Stimulated activated CD4-positive, alpha-beta T cell treated with anti-CD3 and anti-CD28 coated beads, TNF-alpha, amount 100 ng/mL, for 1 hour (primary cell): ENCODE results near the gene CLIC4.
"Not testable (repeated sequence)": the region's sequence is repeated elsewhere in the genome, so short reads cannot be mapped to it uniquely, and the experiment has no call there.

Source experiments
- DNase-seq, 3 donors: peaks; one replicate each; pipeline ENCODE4 v3.0.0-alpha.2; 2020; ENCODE audit warnings: low read depth in 3 of 3, low spot score in 1 of 3

Gene CLIC4

DNA sequence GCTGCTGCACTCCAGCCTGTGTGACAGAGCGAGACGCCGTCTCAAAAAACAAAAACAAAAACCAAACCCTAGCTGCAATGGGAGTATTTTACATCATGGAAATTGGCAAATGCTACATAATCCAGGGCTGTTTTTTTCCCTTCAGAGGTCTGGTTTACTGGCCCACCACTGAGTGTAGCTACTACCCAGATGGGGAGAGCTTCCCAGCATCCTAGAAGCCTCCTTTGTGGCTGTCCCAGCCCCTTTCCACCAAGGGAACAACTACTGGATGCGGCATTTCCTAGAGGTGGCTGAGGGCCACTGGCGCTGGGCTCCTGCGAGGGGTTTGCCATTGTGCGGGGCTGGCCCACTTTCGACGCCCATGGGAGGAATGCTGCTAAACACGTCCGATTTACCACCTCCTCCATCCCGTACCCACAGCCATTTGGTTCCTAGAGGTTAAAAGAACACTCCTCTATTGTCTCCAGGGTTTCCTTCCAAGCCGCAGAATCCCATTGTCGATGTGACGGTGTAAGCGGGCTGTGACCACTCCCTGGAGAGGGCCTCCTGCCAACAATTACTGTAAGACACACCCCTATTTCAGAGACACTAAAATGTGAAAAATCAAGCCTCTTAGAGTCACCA lies 129.5 kb downstream of the CLIC4 start:
- DNase-seq = no peak

DNA sequence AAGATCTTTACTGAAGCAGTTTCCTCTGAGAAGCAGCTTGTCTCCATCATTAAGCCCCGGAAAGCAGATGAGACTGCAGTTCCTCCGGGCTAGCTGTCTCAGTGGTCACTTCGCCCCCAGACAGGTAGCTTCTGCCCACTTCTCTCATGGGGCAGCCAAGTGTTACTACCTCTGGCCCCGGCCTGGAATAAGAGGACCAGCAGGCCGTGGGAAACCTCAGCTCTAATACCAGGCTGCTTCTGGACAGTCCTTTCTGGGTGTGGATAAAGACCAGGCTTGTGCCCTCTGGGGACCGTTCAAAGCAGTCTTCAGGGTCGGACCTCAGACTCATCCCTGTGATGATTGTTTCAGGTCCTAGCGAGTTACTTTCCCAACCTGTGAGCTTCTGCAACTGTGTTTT lies 130.0 kb downstream of the CLIC4 start:
- DNase-seq = no peak

DNA sequence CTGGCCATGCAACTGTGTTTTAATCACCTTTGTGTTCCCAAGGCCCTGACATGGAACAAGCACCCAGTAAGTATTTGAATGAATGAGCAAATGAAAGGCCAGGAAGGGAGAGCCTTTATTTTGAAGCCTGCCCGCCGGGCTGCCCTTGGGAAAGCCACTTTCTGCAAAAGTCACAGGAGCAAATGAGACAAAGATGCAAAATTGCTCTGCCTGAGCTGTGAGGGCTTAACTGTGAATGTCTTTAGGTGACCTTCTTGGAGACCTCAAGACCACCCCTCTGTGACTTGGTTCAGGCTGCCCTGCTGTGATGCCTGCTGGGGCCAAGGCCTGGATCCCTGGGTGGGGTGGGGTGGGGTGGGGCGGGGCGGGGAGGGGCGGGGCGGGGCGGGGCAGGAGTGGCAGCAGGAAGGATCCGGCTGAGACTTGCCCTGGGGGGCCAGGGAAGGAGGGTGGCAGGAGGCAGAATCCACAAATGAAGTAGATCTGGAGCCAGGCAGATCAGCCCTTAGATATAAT lies 130.8 kb downstream of the CLIC4 start:
- DNase-seq = no peak

DNA sequence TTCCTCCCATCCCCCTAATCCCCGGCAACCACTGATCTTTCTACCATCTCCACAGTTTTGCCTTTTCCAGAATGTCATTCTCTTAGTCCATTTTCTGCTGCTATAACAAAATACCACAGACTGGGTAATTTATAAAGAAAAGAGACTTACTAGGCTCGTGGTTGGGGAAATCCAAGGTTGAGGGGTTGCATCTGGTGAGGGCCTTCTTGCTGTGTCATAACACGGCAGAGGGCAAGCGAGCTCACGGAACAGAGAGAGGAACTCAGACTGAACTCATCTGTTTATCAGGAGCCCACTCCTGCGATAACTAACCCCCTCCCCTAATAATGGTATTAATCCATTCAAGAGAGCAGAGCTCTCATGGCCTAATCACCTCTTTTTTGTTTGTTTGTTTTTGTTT lies 132.8 kb downstream of the CLIC4 start:
- no peak for DNase-seq

DNA sequence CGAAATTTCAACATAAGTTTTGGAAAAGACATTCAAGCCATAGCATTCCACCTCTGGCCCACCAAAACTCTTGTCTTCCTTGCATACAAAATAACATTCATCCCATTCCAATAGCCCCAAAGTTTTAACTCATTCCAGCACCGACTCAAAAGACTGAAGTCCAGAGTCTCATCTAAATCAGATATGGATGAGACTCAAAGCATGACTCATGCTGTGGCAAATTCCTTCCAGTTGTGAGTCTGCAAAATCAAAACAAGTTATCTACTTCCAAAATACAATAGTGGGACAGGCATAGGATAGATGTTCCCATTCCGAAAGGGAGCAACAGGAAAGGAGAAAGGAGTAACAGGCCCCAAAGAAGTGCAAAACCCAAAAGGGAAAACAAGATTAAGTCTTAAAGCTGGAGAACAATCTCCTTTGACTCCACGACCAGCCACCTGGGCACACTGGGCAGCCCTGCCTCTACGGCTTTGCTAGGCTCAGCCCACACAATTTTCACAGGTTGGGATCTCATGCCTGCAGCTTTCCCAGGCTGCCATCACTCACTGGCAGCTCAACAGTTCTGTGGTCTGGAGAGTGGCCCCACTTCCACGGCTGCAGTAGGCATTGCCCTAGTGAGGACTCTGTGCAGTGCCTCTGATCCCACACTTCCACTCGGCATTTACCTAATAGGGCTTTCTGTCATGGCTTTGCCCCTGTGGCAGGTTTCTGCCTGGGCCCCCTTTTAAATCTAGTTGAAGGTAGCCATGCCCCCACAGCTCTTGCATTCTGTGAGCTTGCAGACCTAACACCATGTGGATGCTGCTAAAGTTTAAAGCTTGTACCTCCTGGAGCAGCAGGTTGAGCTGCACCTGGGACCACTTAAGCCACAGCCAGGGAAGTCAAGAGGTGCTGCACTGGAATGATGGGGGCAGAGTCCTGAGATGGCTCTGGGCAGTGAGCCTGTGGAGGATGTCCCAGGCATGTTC lies 133.8 kb downstream of the CLIC4 start:
- DNase-seq = no peak

DNA sequence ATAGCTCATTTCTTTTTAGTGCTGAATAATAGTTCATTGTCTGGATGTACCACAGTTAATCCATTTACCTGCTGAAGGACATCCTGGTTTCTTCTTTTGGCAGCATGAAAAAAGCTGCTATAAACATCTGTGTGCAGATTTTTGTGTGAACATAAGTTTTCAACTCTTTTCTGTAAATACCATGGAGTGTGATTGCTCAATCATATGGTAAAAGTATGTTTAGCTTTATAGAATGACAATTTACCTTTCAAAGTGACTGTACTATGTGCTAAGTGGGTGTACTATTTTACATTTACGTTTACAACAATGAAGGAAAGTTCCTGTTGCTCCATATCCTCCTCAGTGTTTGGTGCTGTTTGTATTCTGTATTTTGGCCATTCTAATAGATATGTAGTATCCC lies 135.8 kb downstream of the CLIC4 start:
- no peak for DNase-seq

DNA sequence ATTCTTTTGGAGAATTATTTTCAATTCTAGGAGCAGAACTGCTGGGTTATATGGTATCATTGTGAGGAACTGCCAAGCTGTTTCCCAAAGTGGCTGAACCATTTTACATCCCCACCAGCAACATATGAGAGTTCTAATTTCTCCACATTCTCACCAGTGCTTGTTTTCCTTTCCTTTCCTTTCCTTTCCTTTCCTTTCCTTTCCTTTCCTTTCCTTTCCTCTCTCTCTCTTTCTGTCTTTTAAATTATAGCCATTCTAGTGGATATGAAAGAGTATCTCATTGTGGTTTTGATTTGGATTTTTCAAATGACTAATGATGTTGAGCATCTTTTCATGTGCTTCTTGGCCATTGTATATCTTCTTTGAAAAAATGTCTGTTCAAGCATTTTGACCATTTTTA lies 139.5 kb downstream of the CLIC4 start:
- DNase-seq = no peak

DNA sequence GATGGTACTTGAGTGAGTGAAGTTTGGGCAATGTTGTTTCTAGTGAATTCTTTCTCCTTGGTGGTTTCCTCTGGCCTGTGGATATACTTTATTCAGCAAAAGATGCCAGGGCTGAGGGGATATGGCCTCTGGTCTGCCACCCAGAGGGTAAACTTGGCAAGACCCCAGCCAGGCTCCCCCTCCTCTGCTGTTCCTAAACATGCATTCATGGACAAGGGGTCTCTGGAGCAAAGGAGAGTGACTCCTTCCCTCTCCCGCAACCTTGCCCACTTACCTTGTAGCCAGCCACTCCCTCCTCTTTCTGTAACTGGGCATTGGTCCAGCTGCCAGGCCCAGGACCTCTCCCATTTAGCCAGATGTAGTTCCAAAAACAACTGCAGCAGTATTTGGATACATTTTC lies 141.0 kb downstream of the CLIC4 start:
- DNase-seq = no peak

DNA sequence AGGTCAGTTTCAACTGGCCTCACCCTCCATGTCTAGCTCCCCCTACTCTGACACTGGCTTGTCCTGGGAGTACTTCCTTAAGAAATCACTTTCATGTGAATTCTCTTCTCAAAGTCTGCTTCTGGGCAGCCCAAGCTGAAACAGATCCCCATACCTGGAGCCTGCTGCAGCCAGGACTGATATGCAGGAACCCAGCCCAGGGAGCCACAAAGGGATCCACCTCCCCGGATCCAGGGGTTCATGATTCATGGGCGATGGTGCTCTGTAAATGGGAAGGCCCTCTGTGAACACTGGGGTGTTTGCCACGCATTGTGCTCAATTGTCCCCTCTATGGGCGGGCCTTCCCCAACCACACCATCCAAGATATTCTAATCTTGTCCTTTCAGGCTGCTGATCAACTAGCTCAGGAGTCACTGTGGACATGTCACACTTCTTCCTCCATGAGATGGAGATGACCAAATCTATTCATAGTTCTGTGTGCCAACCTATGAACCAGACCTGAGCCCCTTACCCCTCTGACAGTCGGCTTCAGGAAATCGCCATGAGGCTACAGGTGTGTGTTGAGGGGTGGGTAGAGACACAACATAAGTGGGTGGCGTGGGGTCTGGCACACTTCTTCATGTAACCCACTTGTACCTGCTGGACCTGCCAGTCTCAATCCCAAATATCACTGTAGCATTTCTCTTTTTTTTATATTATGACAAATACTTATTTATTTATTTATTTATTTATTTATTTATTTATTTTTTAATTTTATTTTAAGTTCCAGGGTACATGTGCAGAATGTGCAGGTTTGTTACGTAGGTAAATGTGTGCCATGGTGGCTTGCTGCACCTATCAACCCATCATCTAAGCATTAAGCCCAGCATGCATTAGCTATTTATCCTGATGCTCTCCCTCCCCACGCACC lies 143.1 kb downstream of the CLIC4 start:
- no peak for DNase-seq

DNA sequence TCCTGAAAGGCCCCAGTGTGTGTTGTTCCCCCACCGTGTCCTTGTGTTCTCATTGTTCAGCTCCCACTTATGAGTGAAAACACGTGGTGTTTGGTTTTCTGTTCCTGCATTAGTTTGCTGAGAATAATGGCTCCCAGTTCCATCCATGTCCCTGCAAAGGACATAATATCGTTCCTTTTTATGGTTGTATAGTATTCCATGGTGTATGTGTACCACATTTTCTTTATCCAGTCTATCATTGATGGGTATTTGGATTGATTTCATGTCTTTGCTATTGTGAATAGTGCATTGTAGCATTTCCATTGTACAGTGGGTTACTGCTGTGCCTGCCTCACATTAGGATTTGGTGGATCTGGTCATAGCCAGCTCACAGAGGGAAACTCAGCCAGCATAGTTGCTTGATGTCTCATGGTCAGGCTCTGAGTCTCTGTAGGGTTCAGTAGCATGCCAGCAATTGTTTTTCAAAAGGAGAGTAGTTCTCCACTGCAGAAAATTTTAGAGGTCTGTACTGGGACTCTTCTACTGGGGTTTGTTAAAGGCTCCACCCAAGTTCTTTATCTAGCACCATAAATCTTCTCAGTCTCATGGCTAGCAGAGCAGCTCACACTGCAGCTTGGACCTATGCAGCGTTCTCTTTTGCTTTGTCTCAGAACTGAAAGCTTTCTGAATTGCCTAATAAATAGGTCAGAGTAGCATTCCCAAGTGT lies 143.9 kb downstream of the CLIC4 start:
- DNase-seq = no peak

DNA sequence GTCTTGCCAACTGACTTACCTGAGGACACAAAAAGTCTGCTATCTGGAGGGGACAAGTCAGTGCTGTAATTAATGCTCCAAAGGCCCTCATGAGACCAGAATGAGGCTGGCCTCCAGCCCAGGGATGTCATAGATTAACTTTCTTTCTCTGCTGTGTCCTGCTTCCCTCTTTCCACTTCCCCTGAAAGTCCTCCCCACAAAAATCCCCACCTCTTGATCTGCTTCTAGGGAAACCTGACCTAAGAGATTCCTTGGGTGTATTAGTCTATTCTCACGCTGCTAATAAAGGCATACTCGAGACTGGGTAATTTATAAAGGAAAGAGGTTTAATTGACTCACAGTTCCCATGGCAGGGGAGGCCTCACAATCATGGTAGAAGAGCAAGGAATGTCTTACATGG lies 145.6 kb downstream of the CLIC4 start:
- no peak for DNase-seq

DNA sequence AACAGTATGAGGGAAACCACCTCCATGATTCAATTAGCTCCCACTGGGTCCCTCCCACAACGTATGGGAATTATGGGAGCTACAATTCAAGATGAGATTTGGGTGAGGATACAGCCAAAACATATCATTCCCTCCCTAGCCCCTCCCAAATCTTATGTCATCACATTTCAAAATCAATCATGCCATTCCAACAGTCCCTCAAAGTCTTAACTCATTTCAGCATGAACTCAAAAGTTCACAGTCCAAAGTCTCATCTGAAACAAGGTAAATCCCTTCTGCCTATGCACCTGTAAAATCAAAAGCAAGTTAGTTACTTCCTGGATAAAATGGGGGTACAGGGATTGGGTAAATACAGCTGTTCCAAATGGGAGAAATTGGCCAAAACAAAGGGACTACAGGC lies 146.1 kb downstream of the CLIC4 start:
- not testable (repeated sequence) for DNase-seq

DNA sequence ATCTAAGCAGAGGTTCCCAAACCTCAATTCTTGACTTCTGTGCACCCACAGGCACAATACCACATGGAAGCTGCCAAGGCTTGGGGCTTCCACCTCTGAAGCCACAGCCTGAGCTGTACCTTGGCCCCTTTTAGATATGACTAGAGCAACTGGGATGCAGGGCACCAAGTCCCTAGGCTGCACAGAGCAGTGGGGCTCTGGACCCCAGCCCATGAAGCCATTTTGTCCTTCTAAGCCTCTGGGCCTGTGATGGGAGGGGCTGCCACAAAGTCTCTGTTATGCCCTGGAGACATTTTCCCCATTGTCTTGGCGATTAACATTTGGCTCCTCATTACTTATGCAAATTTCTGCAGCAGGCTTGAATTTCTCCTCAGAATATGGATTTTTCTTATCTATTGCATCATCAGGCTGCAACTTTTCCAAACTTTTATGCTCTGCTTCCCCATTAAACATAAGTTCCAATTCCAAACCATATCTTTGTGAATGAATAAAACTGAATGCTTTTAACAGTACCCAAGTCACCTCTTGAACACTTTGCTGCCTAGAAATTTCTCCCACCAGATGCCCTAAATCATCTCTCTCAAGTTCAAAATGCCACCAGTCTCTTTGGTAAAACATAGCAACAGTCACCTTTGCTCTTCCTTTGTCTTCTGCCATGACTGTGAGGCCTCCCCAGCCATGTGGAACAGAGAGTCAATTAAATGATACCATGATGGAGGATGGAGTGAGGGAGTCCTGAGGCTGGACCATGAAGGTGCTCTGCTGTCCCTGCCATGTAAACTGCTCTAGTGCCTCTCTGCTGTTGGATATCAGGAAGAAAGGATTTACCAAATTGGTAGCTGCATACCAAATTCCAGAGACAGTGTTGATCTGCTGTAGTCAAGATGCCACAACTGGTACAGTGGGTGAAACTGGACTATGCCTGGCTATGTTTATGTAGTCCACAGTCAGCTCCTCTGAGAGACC lies 147.2 kb downstream of the CLIC4 start:
- no peak for DNase-seq

DNA sequence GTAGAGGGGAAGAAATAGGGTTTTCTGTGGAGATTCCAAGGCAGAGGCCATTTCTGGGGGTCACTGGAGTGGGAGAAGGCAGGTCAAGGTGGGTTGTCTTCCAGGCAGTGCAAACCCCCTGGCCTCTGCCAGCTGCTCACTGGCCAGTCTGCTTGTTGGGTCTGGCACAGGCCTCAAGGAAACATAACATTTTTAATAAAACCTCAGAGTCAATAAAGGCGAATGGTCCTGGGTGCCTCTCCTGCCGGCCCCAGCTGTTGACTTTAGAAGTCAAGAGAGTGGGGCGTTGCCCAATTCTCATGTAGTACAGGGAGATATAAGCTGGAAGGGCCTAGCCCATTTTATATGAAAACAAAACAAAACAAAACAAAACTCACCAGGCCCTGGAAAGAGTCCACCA lies 148.2 kb downstream of the CLIC4 start:
- no peak for DNase-seq
